HepG2 (cell line): ENCODE data around the gene CAVIN1. TPM values are rescaled to one million over a fixed set of nuclear protein-coding genes. Genes with fewer than 3 reads are reported as not detected.
A peak's percentile ranks its signal among the peaks of the same experiment; 100 is the strongest.

Source experiments
- BCL6 ChIP-seq: IDR thresholded peaks from 2 replicates; pipeline ENCODE4 v1.6.1; 2016; ENCODE audit warnings: missing genetic modification reagents, missing compliant biosample characterization
- CBX1 ChIP-seq: IDR thresholded peaks from one replicate; pipeline ENCODE4 v1.6.1; 2016; ENCODE audit warnings: antibody characterized with exemption, low read depth
- FOXA3 ChIP-seq: IDR thresholded peaks from 2 replicates; pipeline ENCODE4 v1.6.1; 2016; ENCODE audit warnings: missing genetic modification reagents, missing compliant biosample characterization
- GPN1 ChIP-seq: sonication (generic); formaldehyde crosslinking; IDR thresholded peaks from 2 replicates; pipeline ENCODE4 v1.5.1; 2020; ENCODE audit warnings: missing genetic modification reagents, borderline replicate concordance
- ISL2 ChIP-seq: sonication (generic); formaldehyde crosslinking; IDR thresholded peaks from 2 replicates; pipeline ENCODE4 v1.5.0; 2020; ENCODE audit warnings: missing genetic modification reagents
- KDM3A ChIP-seq: IDR thresholded peaks from 2 replicates; pipeline ENCODE4 v1.6.1; 2018; ENCODE audit warnings: low read depth, missing compliant biosample characterization
- MIXL1 ChIP-seq: IDR thresholded peaks from 2 replicates; pipeline ENCODE4 v1.6.1; 2016
- NFIB ChIP-seq: sonication (generic); formaldehyde crosslinking; IDR thresholded peaks from 2 replicates; pipeline ENCODE4 v1.9.0; 2021; ENCODE audit warnings: missing genetic modification reagents, mild to moderate bottlenecking, borderline replicate concordance
- PAF1 ChIP-seq: IDR thresholded peaks from 2 replicates; pipeline ENCODE4 v1.6.1; 2016; ENCODE audit warnings: missing genetic modification reagents, missing compliant biosample characterization
- POGZ ChIP-seq: sonication (generic); formaldehyde crosslinking; IDR thresholded peaks from 2 replicates; pipeline ENCODE4 v1.4.0; 2020; ENCODE audit warnings: mild to moderate bottlenecking, missing genetic modification reagents
- RBAK ChIP-seq: sonication (generic); formaldehyde crosslinking; IDR thresholded peaks from 2 replicates; pipeline ENCODE4 v1.5.1; 2020; ENCODE audit warnings: mild to moderate bottlenecking, missing genetic modification reagents
- RFX3 ChIP-seq: IDR thresholded peaks from 2 replicates; pipeline ENCODE4 v1.6.1; 2016; ENCODE audit warnings: missing biosample characterization, missing genetic modification reagents
- RFX5 ChIP-seq: IDR thresholded peaks from 2 replicates; pipeline ENCODE4 v1.6.1; 2011; ENCODE audit warnings: low read depth, low read length, improper control_type of control experiment
- SALL1 ChIP-seq: sonication (generic); formaldehyde crosslinking; IDR thresholded peaks from 2 replicates; pipeline ENCODE4 v1.8.0; 2022; ENCODE audit warnings: mild to moderate bottlenecking, missing genetic modification reagents
- SMAD9 ChIP-seq: sonication (generic); formaldehyde crosslinking; IDR thresholded peaks from 2 replicates; pipeline ENCODE4 v1.5.1; 2020; ENCODE audit warnings: mild to moderate bottlenecking, missing genetic modification reagents
- SNAPC2 ChIP-seq: sonication (generic); formaldehyde crosslinking; IDR thresholded peaks from 2 replicates; pipeline ENCODE4 v1.8.1; 2022; ENCODE audit warnings: mild to moderate bottlenecking, missing genetic modification reagents
- TBX2 ChIP-seq: sonication (generic); formaldehyde crosslinking; IDR thresholded peaks from 2 replicates; pipeline ENCODE4 v1.5.0; 2020; ENCODE audit warnings: missing genetic modification reagents, mild to moderate bottlenecking, borderline replicate concordance
- U2AF2 ChIP-seq: fragments of 200-400 bp; formaldehyde crosslinking; IDR thresholded peaks from 2 replicates; pipeline ENCODE4 v1.6.1; 2017; ENCODE audit warnings: low read depth, mild to moderate bottlenecking, low read length
- ZFP36L2 ChIP-seq: sonication (generic); formaldehyde crosslinking; IDR thresholded peaks from 2 replicates; pipeline ENCODE4 v1.4.0; 2020; ENCODE audit warnings: missing genetic modification reagents
- ZNF24 ChIP-seq: fragments of 450-650 bp; IDR thresholded peaks from 2 replicates; pipeline ENCODE4 v1.6.1; 2017; ENCODE audit warnings: antibody characterized with exemption, mild to moderate bottlenecking
- ZNF337 ChIP-seq: sonication (generic); formaldehyde crosslinking; IDR thresholded peaks from 2 replicates; pipeline ENCODE4 v1.5.1; 2020; ENCODE audit warnings: missing genetic modification reagents, low read depth, mild to moderate bottlenecking, borderline replicate concordance
- ZNF484 ChIP-seq: sonication (generic); formaldehyde crosslinking; IDR thresholded peaks from 2 replicates; pipeline ENCODE4 v1.5.1; 2020; ENCODE audit warnings: mild to moderate bottlenecking, low read depth, missing genetic modification reagents, borderline replicate concordance
- ZNF572 ChIP-seq: sonication (generic); formaldehyde crosslinking; IDR thresholded peaks from 2 replicates; pipeline ENCODE4 v1.5.1; 2020; ENCODE audit warnings: mild to moderate bottlenecking, missing genetic modification reagents
- ZNF737 ChIP-seq: sonication (generic); formaldehyde crosslinking; IDR thresholded peaks from 2 replicates; pipeline ENCODE4 v1.5.0; 2020; ENCODE audit warnings: missing genetic modification reagents, mild to moderate bottlenecking, borderline replicate concordance
- ZNF772 ChIP-seq: sonication (generic); formaldehyde crosslinking; IDR thresholded peaks from 2 replicates; pipeline ENCODE4 v1.5.0; 2020; ENCODE audit warnings: mild to moderate bottlenecking, missing genetic modification reagents
- ZNF775 ChIP-seq: sonication (generic); formaldehyde crosslinking; IDR thresholded peaks from 2 replicates; pipeline ENCODE4 v1.4.0; 2020; ENCODE audit warnings: missing genetic modification reagents, mild to moderate bottlenecking, moderate library complexity, borderline replicate concordance
- ZSCAN12 ChIP-seq: sonication (generic); formaldehyde crosslinking; IDR thresholded peaks from 2 replicates; pipeline ENCODE4 v1.9.0; 2021; ENCODE audit warnings: mild to moderate bottlenecking, missing genetic modification reagents
- polyA plus RNA-seq, 8 experiments: library from polyadenylated mRNA; depleted of rRNA in 3 of 8; stranded (reverse) in 7 of 8; unstranded in 1 of 8; fragments of >200 nt; fragmentation: Illumina TruSeq in 4 of 8; extraction: Trizol in 4 of 8; gene quantifications; 2 replicates each; pipeline versions ENCODE4 v1.2.1 to v1.2.3, GENCODE V29; 2011 to 2016; ENCODE audit warnings: low read depth in 4 of 8, missing spikeins in 1 of 8, mixed read lengths in 1 of 8; ENCODE audit not compliant: insufficient read depth in 1 of 8
- total RNA-seq, 5 experiments: library from RNA; depleted of rRNA; stranded (reverse); fragments of >200 nt; fragmentation: Illumina TruSeq; extraction: Trizol; gene quantifications; 2 replicates each; pipeline ENCODE4 v1.2.3, GENCODE V29; 2016; ENCODE audit warnings: low read depth in 1 of 5
- TF ChIP-seq, protein P1 (sequence below): sonication (generic); formaldehyde crosslinking; IDR thresholded peaks from 2 replicates; pipeline ENCODE4 v1.4.0; 2020; ENCODE audit warnings: missing genetic modification reagents
- TF ChIP-seq, protein P2 (sequence below): sonication (generic); formaldehyde crosslinking; IDR thresholded peaks from 2 replicates; pipeline ENCODE4 v1.5.1; 2020; ENCODE audit warnings: mild to moderate bottlenecking, missing genetic modification reagents, moderate library complexity
- TF ChIP-seq, protein P3 (sequence below): sonication (generic); formaldehyde crosslinking; IDR thresholded peaks from 2 replicates; pipeline ENCODE4 v1.8.0; 2022; ENCODE audit warnings: missing genetic modification reagents, low read depth, mild to moderate bottlenecking, borderline replicate concordance

The CAVIN1 gene
- total and polyA plus RNA-seq, 2 of the 13 experiments (the other 11 are each of a cell fraction or from before 2014, with no cell fraction given), result 15.9 to 25.5 TPM

DNA sequence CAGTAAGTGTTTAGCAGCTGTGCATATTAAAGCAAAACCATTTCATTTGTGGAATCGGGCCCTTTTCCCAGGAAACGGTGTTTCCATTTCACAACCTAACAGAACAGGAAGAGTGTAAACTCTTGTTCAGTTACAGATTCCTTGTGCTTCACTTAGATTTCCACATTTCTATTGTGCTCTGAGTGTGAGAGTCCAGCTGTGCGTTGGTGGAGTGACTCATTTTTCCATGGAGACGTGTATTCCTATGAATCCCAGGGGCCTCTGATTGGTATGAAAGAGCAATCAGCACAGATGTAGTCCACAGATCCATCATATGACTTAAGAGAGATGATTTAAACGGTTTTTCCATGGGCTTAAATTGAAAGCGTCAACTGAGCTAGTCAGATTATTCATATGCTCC is 13.3 kb upstream of the CAVIN1 start (continued):
- no peak for TF ChIP-seq SMAD9 (CRISPR knock-in tag)
- TF ChIP-seq, protein P1, sequence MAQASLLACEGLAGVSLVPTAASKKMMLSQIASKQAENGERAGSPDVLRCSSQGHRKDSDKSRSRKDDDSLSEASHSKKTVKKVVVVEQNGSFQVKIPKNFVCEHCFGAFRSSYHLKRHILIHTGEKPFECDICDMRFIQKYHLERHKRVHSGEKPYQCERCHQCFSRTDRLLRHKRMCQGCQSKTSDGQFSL (CRISPR knock-in tag), result no peak
- no peak for TF ChIP-seq ZNF484 (CRISPR knock-in tag)
- TF ChIP-seq ZNF772 (CRISPR knock-in tag), result no peak
- TF ChIP-seq ZNF24, result no peak
- no peak for TF ChIP-seq CBX1
- TF ChIP-seq ZFP36L2 (CRISPR knock-in tag), result no peak
- 0 out of 2 replicates have a peak, but pooled peaks have one; percentile 21 for TF ChIP-seq RFX3 (CRISPR knock-in tag)
- no peak for TF ChIP-seq KDM3A (CRISPR knock-in tag)
- TF ChIP-seq RFX5, result no peak
- TF ChIP-seq, protein P2, sequence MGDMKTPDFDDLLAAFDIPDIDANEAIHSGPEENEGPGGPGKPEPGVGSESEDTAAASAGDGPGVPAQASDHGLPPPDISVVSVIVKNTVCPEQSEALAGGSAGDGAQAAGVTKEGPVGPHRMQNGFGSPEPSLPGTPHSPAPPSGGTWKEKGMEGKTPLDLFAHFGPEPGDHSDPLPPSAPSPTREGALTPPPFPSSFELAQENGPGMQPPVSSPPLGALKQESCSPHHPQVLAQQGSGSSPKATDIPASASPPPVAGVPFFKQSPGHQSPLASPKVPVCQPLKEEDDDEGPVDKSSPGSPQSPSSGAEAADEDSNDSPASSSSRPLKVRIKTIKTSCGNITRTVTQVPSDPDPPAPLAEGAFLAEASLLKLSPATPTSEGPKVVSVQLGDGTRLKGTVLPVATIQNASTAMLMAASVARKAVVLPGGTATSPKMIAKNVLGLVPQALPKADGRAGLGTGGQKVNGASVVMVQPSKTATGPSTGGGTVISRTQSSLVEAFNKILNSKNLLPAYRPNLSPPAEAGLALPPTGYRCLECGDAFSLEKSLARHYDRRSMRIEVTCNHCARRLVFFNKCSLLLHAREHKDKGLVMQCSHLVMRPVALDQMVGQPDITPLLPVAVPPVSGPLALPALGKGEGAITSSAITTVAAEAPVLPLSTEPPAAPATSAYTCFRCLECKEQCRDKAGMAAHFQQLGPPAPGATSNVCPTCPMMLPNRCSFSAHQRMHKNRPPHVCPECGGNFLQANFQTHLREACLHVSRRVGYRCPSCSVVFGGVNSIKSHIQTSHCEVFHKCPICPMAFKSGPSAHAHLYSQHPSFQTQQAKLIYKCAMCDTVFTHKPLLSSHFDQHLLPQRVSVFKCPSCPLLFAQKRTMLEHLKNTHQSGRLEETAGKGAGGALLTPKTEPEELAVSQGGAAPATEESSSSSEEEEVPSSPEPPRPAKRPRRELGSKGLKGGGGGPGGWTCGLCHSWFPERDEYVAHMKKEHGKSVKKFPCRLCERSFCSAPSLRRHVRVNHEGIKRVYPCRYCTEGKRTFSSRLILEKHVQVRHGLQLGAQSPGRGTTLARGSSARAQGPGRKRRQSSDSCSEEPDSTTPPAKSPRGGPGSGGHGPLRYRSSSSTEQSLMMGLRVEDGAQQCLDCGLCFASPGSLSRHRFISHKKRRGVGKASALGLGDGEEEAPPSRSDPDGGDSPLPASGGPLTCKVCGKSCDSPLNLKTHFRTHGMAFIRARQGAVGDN, result no peak
- TF ChIP-seq SNAPC2 (CRISPR knock-in tag), result 0 out of 2 replicates have a peak, but pooled peaks have one; percentile 56
- no peak for TF ChIP-seq ISL2 (CRISPR knock-in tag)
- TF ChIP-seq BCL6, result no peak
- no peak for TF ChIP-seq POGZ (CRISPR knock-in tag)
- no peak for TF ChIP-seq ZSCAN12 (CRISPR knock-in tag)
- no peak for TF ChIP-seq PAF1 (CRISPR knock-in tag)
- TF ChIP-seq MIXL1 (CRISPR knock-in tag), result no peak
- TF ChIP-seq SALL1 (CRISPR knock-in tag), result no peak
- no peak for TF ChIP-seq GPN1
- no peak for TF ChIP-seq U2AF2
- TF ChIP-seq ZNF737 (CRISPR knock-in tag), result no peak
- TF ChIP-seq FOXA3 (CRISPR knock-in tag), result 0 out of 2 replicates have a peak, but pooled peaks have one; percentile 24
- TF ChIP-seq NFIB, result no peak
- no peak for TF ChIP-seq TBX2
- TF ChIP-seq RBAK (CRISPR knock-in tag), result no peak
- TF ChIP-seq ZNF775 (CRISPR knock-in tag), result no peak
- no peak for TF ChIP-seq ZNF572 (CRISPR knock-in tag)
- TF ChIP-seq, protein P3, sequence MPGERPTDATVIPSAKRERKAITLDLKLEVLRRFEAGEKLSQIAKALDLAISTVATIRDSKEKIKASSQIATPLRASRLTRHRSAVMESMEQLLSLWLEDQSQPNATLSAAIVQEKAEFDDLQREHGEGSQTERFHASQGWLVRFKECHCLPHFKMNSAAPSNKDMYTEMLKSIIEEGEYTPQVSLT (CRISPR knock-in tag), result no peak
- TF ChIP-seq ZNF337 (CRISPR knock-in tag), result no peak
